Testis (tissue), 3 donors: ENCODE results near the gene SASH1. TPM values are rescaled to one million over a fixed set of nuclear protein-coding genes. Genes with fewer than 3 reads are reported as not detected.

Experiments used
- DNase-seq: peaks from one replicate; pipeline ENCODE4 v3.0.0-alpha.2; 2019
- H3K27ac ChIP-seq, 2 donors: fragments of 200-600 bp; sonication (generic); one replicate each; pipeline ENCODE4 v1.5.1; 2019
- H3K27me3 ChIP-seq: fragments of 200-600 bp; sonication (generic); one replicate; pipeline ENCODE4 v1.5.1; 2019
- H3K36me3 ChIP-seq: fragments of 200-600 bp; sonication (generic); one replicate; pipeline ENCODE4 v1.5.1; 2017; ENCODE audit warnings: low read depth; ENCODE audit errors: missing control alignments
- H3K4me1 ChIP-seq: fragments of 200-600 bp; sonication (generic); one replicate; pipeline ENCODE4 v1.5.1; 2019
- H3K4me3 ChIP-seq, 2 donors: fragments of 200-600 bp; sonication (generic); one replicate each; pipeline ENCODE4 v1.5.1; 2017 to 2019
- H3K9me3 ChIP-seq: fragments of 200-600 bp; sonication (generic); one replicate; pipeline ENCODE4 v1.5.1; 2017
- CTCF ChIP-seq, 3 experiments: fragments of 450-650 bp in 2 of 3; fragments of 200-600 bp in 1 of 3; sonication (generic) in 1 of 3; IDR thresholded peaks; one replicate each; pipeline ENCODE4 v1.5.1; 2016 to 2019; ENCODE audit warnings: antibody characterized with exemption in 3 of 3, mild to moderate bottlenecking in 2 of 3, moderate library complexity in 1 of 3
- POLR2A ChIP-seq: fragments of 450-650 bp; IDR thresholded peaks from one replicate; pipeline ENCODE4 v1.6.1; 2017; ENCODE audit warnings: antibody characterized with exemption, mild to moderate bottlenecking, moderate library complexity
- WGBS, 2 donors: methylation state at CpG; one replicate each; pipeline ENCODE4 v1.1.5; 2018; 5-methylcytosine and 5-hydroxymethylcytosine counted together
- intact Hi-C: fragments of 100-400 bp; cut with DNase I; formaldehyde crosslinking; loops from one replicate; pipeline ENCODE4 v1.15.1; 2023; ENCODE audit warnings: low total_unique reads
- polyA plus RNA-seq: library from polyadenylated mRNA; stranded (reverse); fragments of 350-450 nt; fragmentation: Illumina TruSeq; extraction: RNeasy Lipid Tissue Mini Kit (QIAGEN cat#74804); gene quantifications from one replicate; pipeline ENCODE4 v1.2.3, GENCODE V29; 2014; ENCODE audit warnings: low read depth, low replicate concordance; ENCODE audit not compliant: insufficient read depth
- total RNA-seq, 2 donors: library from RNA; depleted of rRNA; stranded (reverse); fragments of >200 nt; gene quantifications; one replicate each; pipeline ENCODE4 v1.2.3, GENCODE V29; 2016

Gene SASH1
- total and polyA plus RNA-seq, 3 donors from 2014 or later = 12.1 to 42.1 (median 40.3) TPM

GRCh38 chr6:148395583-148396101, 53.0 kb downstream of the SASH1 start:
- DNase-seq = no peak
- no peak for TF ChIP-seq CTCF (IDR thresholded peaks at IDR 0.05)
- no peak for TF ChIP-seq POLR2A
- Histone ChIP-seq H3K36me3 (no peaks in the 10 kb centered on the region), H3K4me3 (no peak overlapping the region), H3K4me1 (peaks cover 17% of the 10 kb centered on the region), H3K9me3 (no peaks in the 10 kb centered on the region), H3K27ac (peak overlapping the region in 1 of 2 donors; percentile 66), H3K27me3 (no peaks in the 10 kb centered on the region)
- intact Hi-C loops = no loop called here
- WGBS, 2 donors = 67 to 88% methylated on average over 1 of the region's 1 CpG

- no peak for DNase-seq
- no peaks in the 10 kb centered on the region for H3K9me3 ChIP-seq
- intact Hi-C loops = no loop called here
- peak overlapping the region in 1 of 2 donors; percentile 66 for H3K27ac ChIP-seq
- H3K4me3 ChIP-seq = no peak overlapping the region
- TF ChIP-seq CTCF (IDR thresholded peaks at IDR 0.05) (no peak), POLR2A (no peak)
- no peaks in the 10 kb centered on the region for H3K36me3 ChIP-seq
- WGBS, 2 donors = 68 to 76% methylated on average over 2 of the region's 2 CpGs
- H3K4me1 ChIP-seq = peaks cover 17% of the 10 kb centered on the region
- no peaks in the 10 kb centered on the region for H3K27me3 ChIP-seq
These were observed 53.8 kb downstream of the SASH1 start for GRCh38 chr6:148396411-148396810.

DNA sequence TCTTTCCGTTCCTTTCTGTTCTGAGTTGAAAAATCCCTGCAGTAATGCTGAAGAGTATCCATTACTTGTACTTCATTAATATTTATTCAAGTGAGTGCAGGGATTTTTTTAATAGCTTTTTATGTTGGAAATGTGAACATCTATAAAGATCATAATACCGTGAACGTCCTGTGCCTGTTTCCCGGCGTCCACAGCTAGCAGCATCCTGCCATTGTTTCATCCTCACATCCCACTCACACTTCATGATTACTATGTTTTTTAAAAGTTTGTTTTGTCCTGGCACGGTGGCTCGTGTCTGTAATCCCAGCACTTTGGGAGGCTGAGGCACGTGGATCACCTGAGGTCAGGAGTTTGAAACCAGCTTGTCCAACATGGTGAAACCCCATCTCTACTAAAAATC, 54.3 kb downstream of the SASH1 start:
- intact Hi-C loops = no loop called here
- H3K4me3 ChIP-seq = no peak overlapping the region
- no peaks in the 10 kb centered on the region for H3K27me3 ChIP-seq
- DNase-seq = no peak
- H3K36me3 ChIP-seq = no peaks in the 10 kb centered on the region
- H3K4me1 ChIP-seq = peaks cover 17% of the 10 kb centered on the region
- peak overlapping the region in 1 of 2 donors; percentile 66 for H3K27ac ChIP-seq
- no peaks in the 10 kb centered on the region for H3K9me3 ChIP-seq
- 76 to 78% methylated on average over 8 of the region's 8 CpGs for WGBS, 2 donors
- TF ChIP-seq POLR2A = no peak

GRCh38 chr6:148398244-148398643, 55.6 kb downstream of the SASH1 start:
- Histone ChIP-seq H3K27ac (peak overlapping the region; percentile 4 to 39), H3K4me3 (no peak overlapping the region), H3K4me1 (peaks cover 12% of the 10 kb centered on the region), H3K36me3 (no peaks in the 10 kb centered on the region), H3K27me3 (no peaks in the 10 kb centered on the region), H3K9me3 (no peaks in the 10 kb centered on the region)
- no peak for DNase-seq
- intact Hi-C loops = no loop called here
- WGBS, 2 donors = 57 to 74% methylated on average over 6 of the region's 6 CpGs
- no peak for TF ChIP-seq POLR2A
- TF ChIP-seq CTCF (IDR thresholded peaks at IDR 0.05) = no peak

- H3K27ac ChIP-seq = peak overlapping the region; percentile 4 to 39
- no peak for DNase-seq
- H3K36me3 ChIP-seq = no peaks in the 10 kb centered on the region
- TF ChIP-seq POLR2A (no peak), CTCF (IDR thresholded peaks at IDR 0.05) (no peak)
- H3K4me1 ChIP-seq = peaks cover 12% of the 10 kb centered on the region
- H3K4me3 ChIP-seq = no peak overlapping the region
- WGBS, 2 donors = 57 to 75% methylated on average over 1 of the region's 1 CpG
- H3K27me3 ChIP-seq = no peaks in the 10 kb centered on the region
- intact Hi-C loops = no loop called here
- no peaks in the 10 kb centered on the region for H3K9me3 ChIP-seq
These were observed 56.0 kb downstream of the SASH1 start for GRCh38 chr6:148398678-148399077.
